ENCODE data around the gene MAEA.

Gene MAEA

DNA sequence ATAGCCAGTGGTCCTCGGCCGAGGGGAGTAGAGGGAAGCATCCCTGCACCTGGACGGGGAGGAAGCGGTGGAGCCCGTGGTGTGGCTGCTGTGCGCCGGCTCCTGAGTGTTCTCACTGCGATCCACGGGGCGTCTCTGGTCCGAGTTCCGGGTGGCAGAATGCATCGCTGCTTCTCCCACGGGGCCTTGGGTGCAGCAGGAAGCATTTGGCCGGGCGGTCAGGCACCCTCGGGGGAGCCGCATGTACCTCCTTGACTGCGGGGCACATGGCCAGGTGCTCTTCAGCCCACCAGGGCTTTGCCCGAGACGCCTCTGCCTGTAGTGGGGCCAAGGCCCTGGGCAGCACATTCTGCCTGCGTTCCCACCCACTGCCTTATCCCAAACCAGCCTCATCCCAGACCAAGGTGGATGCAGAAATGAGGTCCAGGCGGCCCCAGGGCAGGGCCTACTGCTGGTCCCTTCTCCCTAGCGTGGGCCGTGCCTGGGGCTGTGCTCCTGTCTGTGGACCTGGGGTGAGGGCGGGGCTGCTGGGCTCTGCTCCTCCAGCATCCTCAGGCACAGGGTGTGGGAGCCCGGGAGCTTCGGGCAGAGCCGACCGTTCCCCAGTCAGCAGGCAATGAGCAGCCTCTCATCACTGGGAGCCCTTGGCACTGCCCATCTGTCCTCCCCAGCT is 89.0 kb downstream of the MAEA start:
- H3K9me3 ChIP-seq (ENCODE audit: control insufficient read depth, insufficient read depth, low read length), result no peaks in the 10 kb centered on the region
- no peaks in the 10 kb centered on the region; the same call in 1 of the 2 replicates for H3K36me3 ChIP-seq (ENCODE audit: control insufficient read depth, low read length)
- H3K27me3 ChIP-seq (ENCODE audit: control insufficient read depth, low read length), result no peaks in the 10 kb centered on the region
- H3K4me3 ChIP-seq (ENCODE audit: low read length), result no peak overlapping the region
- H3K4me2 ChIP-seq (ENCODE audit: low read length), result no peak overlapping the region
- H3F3A ChIP-seq (ENCODE audit: control insufficient read depth, insufficient read depth), result no peaks in the 10 kb centered on the region
- TF ChIP-seq EZH2phosphoT487 (IDR thresholded peaks at IDR 0.05; ENCODE audit: borderline replicate concordance, low read length), result no peak
- TF ChIP-seq, protein P1, sequence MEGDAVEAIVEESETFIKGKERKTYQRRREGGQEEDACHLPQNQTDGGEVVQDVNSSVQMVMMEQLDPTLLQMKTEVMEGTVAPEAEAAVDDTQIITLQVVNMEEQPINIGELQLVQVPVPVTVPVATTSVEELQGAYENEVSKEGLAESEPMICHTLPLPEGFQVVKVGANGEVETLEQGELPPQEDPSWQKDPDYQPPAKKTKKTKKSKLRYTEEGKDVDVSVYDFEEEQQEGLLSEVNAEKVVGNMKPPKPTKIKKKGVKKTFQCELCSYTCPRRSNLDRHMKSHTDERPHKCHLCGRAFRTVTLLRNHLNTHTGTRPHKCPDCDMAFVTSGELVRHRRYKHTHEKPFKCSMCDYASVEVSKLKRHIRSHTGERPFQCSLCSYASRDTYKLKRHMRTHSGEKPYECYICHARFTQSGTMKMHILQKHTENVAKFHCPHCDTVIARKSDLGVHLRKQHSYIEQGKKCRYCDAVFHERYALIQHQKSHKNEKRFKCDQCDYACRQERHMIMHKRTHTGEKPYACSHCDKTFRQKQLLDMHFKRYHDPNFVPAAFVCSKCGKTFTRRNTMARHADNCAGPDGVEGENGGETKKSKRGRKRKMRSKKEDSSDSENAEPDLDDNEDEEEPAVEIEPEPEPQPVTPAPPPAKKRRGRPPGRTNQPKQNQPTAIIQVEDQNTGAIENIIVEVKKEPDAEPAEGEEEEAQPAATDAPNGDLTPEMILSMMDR (IDR thresholded peaks at IDR 0.05; ENCODE audit: low read depth, low read length, poor library complexity, severe bottlenecking), result no peak
- no peaks in the 10 kb centered on the region for H3K9me2 ChIP-seq (replicated peaks; ENCODE audit: control insufficient read depth, low read length)
- no peaks in the 10 kb centered on the region for H4K20me1 ChIP-seq (ENCODE audit: control insufficient read depth, insufficient read depth, low read depth, low read length)
- no peaks in the 10 kb centered on the region for H3K4me1 ChIP-seq (ENCODE audit: control insufficient read depth, low read length)
- H3K79me2 ChIP-seq (ENCODE audit: control insufficient read depth, low read length), result no peaks in the 10 kb centered on the region
- H3K27ac ChIP-seq (ENCODE audit: low read depth, low read length), result no peak overlapping the region

DNA sequence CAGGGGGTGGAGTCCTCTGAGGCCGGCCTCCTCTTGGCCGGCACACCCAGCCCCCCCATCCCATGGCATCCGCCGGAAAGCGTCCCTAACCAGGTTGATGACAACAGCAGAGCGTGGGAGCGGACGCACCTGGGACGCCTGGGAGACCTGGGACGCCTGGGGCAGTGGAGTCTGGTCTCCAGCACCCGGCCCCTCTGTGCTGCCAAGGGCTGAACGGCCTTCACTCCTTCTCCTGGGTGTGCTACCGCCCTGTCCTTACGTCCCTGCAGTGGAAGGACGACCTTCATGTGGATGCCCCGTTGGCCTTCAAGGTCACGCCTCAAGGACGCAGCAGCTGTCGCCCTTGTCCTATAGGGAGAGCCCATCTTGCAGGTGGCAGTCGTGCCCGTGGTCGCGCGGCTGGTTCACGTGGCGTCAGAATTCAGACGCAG is 89.7 kb downstream of the MAEA start:
- H3K9me3 ChIP-seq (ENCODE audit: control insufficient read depth, insufficient read depth, low read length), result no peaks in the 10 kb centered on the region
- no peak overlapping the region for H3K4me2 ChIP-seq (ENCODE audit: low read length)
- no peak overlapping the region for H3K27ac ChIP-seq (ENCODE audit: low read depth, low read length)
- H4K20me1 ChIP-seq (ENCODE audit: control insufficient read depth, insufficient read depth, low read depth, low read length), result no peaks in the 10 kb centered on the region
- no peaks in the 10 kb centered on the region for H3K4me1 ChIP-seq (ENCODE audit: control insufficient read depth, low read length)
- no peaks in the 10 kb centered on the region for H3K27me3 ChIP-seq (ENCODE audit: control insufficient read depth, low read length)
- H3K4me3 ChIP-seq (ENCODE audit: low read length), result no peak overlapping the region
- H3F3A ChIP-seq (ENCODE audit: control insufficient read depth, insufficient read depth), result no peaks in the 10 kb centered on the region
- no peaks in the 10 kb centered on the region for H3K79me2 ChIP-seq (ENCODE audit: control insufficient read depth, low read length)
- TF ChIP-seq, protein P1 (IDR thresholded peaks at IDR 0.05; ENCODE audit: low read depth, low read length, poor library complexity, severe bottlenecking), result no peak
- TF ChIP-seq EZH2phosphoT487 (IDR thresholded peaks at IDR 0.05; ENCODE audit: borderline replicate concordance, low read length), result no peak
- H3K9me2 ChIP-seq (replicated peaks; ENCODE audit: control insufficient read depth, low read length), result no peaks in the 10 kb centered on the region
- H3K36me3 ChIP-seq (ENCODE audit: control insufficient read depth, low read length), result no peaks in the 10 kb centered on the region; the same call in 1 of the 2 replicates

DNA sequence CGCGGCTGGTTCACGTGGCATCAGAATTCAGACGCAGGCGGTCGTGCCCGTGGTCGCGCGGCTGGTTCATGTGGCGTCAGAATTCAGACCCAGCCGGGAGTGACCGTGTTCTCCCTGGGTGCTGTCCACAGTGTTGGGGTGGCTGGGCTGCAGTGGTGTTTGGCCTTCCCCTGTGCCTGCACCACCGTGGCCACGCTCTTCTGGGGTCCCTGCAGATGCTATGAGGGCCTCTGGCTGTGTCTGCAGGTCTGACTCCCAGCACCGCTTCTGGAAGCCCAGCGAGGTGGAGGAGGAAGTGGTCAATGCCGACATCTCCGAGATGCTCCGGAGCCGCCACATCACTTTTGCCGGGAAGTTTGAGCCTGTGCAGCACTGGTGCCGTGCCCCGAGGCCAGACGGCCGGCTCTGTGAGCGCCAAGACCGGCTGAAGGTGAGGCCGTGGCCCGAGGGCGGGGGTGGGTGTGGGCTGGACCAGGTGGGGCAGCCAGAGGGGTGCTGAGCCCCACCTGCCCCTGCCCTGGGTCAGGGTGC is 90.2 kb downstream of the MAEA start:
- no peaks in the 10 kb centered on the region for H3F3A ChIP-seq (ENCODE audit: control insufficient read depth, insufficient read depth)
- no peak overlapping the region for H3K4me3 ChIP-seq (ENCODE audit: low read length)
- H3K36me3 ChIP-seq (ENCODE audit: control insufficient read depth, low read length), result no peaks in the 10 kb centered on the region; the same call in 1 of the 2 replicates
- no peak overlapping the region for H3K4me2 ChIP-seq (ENCODE audit: low read length)
- no peaks in the 10 kb centered on the region for H3K9me2 ChIP-seq (replicated peaks; ENCODE audit: control insufficient read depth, low read length)
- no peaks in the 10 kb centered on the region for H4K20me1 ChIP-seq (ENCODE audit: control insufficient read depth, insufficient read depth, low read depth, low read length)
- TF ChIP-seq, protein P1 (IDR thresholded peaks at IDR 0.05; ENCODE audit: low read depth, low read length, poor library complexity, severe bottlenecking), result no peak
- no peak for TF ChIP-seq EZH2phosphoT487 (IDR thresholded peaks at IDR 0.05; ENCODE audit: borderline replicate concordance, low read length)
- no peaks in the 10 kb centered on the region for H3K27me3 ChIP-seq (ENCODE audit: control insufficient read depth, low read length)
- H3K79me2 ChIP-seq (ENCODE audit: control insufficient read depth, low read length), result no peaks in the 10 kb centered on the region
- H3K4me1 ChIP-seq (ENCODE audit: control insufficient read depth, low read length), result no peaks in the 10 kb centered on the region
- H3K27ac ChIP-seq (ENCODE audit: low read depth, low read length), result no peak overlapping the region
- no peaks in the 10 kb centered on the region for H3K9me3 ChIP-seq (ENCODE audit: control insufficient read depth, insufficient read depth, low read length)

Data from DOHH2 (cell line).